HT-29 (cell line): ENCODE measurements around the gene USP28. TPM values are rescaled to one million over a fixed set of nuclear protein-coding genes. Genes with fewer than 3 reads are reported as not detected.
"Not testable (repeated sequence)": the region's sequence is repeated elsewhere in the genome, so short reads cannot be mapped to it uniquely, and the experiment has no call there.

ENCODE experiments used
- DNase-seq: peaks from one replicate; pipeline ENCODE4 v3.0.0-alpha.2; 2015; ENCODE audit warnings: low spot score
- total RNA-seq: library from RNA; depleted of rRNA; stranded (reverse); fragments of >200 nt; shearing (Covaris generic); gene quantifications from 2 replicates; pipeline ENCODE4 v1.2.3, GENCODE V29; 2014; rRNA removed

Gene USP28
- total RNA-seq = 27.5 and 33.9 TPM in 2 replicates

DNA sequence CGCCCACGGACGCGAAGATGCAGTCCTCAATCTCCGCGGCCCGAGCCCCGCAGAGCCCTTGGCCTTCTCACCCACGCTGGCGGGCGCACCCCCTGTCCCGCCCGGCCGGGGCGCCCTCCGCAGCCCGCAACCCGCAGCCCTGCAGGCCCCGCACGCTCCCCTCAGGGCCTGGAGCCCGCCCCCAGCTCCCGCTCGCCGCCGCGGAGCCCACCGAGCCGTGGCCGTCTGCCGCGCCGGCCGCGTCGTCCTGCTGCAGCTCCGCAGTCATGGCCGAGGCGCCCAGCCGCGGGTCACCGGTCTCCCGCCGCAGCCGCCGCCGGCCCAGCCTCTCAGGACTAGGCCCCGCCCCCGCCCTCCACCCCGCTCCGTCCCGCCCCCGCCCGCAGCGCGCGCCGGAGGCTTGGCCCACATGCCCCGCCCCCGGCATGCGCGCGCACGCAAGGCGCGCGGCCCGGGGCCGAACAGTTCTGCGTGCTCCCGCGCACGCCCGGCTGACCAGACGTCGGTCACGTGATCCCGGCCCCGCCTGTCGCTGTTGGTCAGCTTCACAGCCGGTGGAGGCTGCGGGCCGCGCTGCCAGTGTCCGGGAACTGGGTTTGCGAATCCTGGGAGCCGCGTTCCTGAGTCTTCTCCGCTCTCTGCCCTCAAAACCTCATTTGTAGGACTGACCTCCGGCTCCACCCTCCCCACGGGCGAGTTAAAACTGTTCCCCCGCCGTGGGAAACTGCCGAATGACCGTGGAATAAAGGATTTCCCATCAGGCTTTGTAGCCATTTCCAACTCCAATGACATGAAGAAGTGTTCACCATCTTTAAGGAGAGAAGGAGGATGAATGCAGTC is at the start of gene USP28:
TSS of gene USP28 (minus strand) at position 339 of the 840 bp plus-strand sequence. CDS start at position 268, 71 bp downstream.
- DNase-seq = peak; percentile 99

DNA sequence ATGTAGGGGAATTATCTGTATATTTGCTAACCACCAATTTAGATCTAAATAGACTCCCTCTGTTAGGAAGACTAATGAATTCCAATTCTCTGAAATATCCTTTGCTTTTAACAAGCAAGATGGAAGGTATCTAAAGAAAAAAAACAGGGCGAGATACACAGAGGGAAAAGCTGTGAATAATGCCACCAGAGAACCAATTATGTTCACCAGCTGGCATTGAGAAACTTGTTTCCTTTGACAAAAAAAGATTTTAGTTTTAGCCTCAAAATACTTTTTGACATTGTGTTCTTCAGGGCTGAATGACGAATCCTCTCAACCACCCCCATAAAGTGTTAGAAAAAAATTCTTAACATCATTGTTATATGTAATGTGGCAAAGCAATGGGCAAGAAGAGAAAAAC is 48.2 kb upstream of the USP28 start:
- no peak for DNase-seq

DNA sequence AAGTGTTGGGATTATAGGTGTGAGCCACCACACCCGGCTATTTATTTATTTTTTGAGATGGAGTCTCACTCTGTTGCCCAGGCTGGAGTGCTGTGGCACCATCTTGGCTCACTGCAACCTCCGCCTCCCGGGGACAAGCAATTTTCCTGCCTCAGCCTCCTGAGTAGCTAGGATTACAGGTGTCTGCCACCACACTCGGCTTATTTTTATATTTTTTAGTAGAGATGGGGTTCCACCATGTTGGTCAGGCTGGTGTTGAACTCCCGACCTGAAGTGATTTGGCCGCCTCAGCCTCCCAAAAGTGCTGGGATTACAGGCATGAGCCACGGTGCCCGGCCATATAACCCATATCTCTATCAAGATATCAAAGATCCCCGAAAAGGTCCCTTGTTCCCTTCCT is 36.1 kb upstream of the USP28 start:
- DNase-seq = not testable (repeated sequence)

GRCh38 chr11:113908098-113908497 is 32.7 kb upstream of the USP28 start:
- no peak for DNase-seq

DNA sequence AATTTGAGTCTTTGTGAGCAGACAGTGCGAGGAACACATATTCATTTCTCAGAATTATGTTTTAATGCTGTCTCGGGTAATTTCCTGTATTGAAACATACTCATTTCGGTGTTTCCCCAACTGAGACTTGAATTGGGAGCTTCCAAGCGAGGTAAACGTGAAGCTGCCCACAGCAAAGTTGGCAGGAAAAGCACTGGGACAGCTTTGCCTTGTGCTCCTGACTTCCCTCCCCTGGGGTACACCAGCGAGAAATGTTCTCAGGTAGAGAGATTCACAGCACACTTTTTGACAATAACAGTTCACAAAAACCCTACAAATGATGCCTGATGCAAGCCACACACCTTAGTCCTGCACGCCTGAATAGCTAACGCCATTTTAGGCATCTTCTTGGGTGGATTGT is 32.3 kb upstream of the USP28 start:
- DNase-seq = no peak

GRCh38 chr11:113907152-113907551 is 31.8 kb upstream of the USP28 start:
- DNase-seq = no peak

- DNase-seq = no peak
These were observed 31.1 kb upstream of the USP28 start for GRCh38 chr11:113906516-113906915.

GRCh38 chr11:113906038-113906437 is 30.7 kb upstream of the USP28 start:
- peak; percentile 84 for DNase-seq

DNA sequence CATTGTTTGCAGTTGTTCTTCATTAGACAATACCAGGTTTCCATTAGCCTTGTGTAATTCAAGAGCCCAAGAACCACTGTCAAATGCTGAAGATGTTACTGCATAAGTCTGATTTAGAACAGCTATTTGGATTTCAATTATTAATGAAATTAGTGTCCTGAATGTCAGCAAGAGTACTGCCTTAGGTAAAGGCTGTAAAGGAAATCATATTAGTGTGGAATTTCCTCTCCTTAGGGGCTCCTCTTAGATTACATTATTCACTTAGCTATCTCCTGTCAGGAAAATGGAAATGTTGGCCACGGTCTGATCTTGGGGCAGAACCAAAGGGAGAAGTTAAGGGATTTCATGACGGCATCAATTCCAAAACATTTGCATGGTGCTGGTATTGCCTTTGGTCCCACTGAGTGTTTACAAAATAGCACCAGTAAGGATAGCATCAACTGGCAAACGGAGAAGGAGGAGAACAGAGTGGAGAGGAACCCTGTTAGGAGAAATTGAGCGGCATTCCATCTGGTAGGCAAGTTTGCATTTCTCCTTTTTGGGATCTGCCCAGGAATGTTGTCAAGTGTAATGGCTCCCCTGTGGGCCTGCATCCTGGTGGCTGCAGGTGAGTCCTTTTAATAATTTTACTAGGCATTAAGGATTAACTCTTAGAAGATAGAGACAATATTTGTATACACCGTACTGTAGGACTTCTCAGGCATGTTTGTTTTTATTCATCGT is 29.2 kb upstream of the USP28 start, which contains the start of gene HTR3B:
TSS of gene HTR3B (plus strand) at position 418 of the 723 bp plus-strand sequence. CDS start at position 556, 138 bp downstream.
- DNase-seq = no peak

DNA sequence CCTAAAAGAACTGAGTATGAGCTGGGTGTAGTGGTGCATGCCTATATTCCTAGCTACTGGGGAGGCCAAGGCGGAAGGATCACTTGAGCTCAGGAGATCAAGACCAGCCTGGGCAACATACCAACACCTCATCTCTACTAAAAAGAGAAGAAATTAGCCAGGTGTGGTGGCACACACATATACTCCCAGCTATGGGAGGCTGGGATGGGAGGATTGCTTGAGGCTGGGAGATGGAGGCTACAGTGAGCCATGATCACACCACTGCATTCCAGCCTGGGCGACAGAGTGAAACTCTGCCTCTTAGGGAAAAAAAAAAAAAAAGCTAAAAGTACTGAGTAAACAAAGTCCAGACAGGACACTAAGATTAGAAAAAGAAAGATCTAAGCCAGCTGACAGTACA is 25.8 kb upstream of the USP28 start:
- no peak for DNase-seq

DNA sequence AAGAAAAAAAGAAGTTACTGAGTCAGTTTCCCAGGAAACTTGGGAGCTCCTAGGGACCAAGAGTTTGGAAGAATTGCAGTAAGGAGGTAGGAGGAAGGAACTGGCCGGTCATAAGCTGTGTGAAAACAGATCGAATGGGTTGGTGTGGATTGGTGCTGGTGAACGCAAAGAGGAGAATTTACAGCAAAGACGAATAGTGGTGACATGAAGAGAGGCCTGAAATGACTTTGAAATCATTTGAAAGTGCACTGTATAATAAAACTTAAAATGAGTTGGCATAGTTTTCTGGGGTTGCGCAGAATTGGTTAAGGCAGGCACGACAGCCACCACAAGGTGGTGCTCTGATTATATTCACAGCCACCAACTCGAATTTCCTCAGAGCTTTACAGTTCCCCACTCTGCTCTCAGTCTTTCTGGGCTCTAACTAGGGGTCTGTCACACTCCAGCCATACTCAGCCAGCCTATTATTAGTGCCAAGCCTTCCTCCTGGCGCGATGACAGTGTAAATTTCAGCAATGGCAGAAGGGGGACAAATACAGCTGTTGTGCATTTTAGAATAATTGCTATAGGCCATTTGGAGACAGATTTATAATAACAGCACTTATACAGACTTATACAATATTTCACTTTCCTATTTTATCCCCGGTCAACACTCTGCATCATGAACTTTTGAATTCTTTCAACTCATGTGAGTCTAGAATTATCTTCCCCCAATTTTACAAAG is 20.9 kb upstream of the USP28 start:
- peak; percentile 63 for DNase-seq

DNA sequence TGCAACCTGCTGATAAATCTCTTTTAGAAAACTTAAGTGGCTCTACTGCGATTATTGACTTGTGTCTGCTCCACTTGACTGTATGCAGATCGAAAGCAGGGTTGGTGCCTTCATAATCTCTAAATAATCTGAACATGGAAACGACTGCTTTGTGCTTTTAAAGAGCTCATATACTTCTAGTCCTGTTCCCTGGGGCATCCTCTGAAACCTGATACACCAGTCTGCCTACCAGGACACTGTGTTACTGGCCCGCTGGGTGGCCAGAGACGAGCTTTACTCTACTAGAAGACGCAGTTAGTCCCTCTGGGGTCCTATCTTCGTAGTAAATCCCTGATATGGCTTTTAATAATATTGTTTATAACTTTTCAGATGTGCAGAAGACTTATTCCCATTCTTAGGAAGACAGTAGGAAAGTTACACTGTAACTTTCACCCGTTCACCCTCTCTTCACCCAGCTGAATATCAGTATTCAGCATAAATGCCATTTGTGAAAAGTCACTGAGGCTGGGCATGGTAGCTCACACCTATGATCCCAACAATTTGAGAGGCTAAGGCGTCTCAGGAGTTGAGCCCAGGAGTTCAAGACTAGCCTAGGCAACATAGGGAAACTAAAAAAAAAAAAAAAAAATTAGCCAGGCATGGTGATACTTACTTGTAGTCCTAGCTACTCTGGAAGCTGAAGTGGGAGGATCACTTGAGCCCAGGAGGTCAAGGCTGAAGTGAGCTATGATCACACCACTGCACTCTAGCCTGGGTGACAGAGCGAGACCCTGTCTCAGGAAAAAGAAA is 20.2 kb upstream of the USP28 start:
- DNase-seq = no peak

DNA sequence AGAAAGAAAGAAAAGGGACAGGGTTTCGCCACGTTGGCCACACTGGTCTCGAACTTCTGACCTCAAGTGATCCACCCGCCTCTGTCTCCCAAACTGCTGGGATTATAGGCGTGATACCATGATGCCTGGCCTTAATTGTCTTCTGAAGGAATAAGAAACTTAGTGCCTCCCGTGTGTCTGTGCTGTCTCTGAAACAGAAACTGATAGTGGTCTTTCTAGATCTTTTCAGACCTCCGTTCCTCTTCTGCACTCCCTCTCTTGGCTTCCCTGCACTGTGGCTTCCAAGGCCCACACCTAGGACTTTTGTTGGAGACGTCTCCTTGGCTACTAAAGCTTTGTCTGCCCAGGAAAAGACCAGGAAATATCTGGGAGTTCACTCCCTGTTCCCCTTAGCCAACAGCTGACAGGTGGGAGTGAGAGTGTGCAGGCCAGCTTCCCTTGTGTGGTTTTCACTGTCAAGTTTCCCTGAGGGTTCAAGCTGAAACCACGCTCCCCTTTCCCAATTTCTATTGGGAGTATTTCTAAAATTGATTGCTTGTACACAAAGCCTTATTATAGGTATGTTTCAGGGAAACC is 19.1 kb upstream of the USP28 start:
- DNase-seq = no peak

GRCh38 chr11:113888848-113889247 is 13.5 kb upstream of the USP28 start:
- no peak for DNase-seq

- DNase-seq = no peak
These were observed 10.5 kb upstream of the USP28 start for GRCh38 chr11:113885897-113886296.

DNA sequence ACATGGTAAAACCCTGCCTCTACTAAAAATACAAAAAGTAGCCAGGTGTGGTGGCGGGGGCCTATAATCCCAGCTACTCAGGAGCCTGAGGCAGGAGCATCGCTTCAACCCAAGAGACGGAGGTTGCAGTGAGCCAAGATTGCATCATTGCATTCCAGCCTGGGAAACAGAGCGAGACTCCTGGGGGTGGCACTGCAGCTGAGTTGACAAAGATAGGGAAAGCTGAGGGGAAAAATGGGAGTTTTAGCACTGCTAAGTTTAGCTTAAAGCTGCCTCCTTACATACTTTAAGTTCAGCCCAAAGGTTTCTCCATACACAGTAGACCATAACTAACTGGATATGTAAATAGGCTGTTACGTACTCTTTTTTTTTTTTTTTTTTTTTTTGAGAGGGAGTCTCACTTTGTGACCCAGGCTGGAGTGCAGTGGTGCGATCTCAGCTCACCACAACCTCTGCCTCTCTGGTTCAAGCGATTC is 9.0 kb upstream of the USP28 start:
- no peak for DNase-seq

DNA sequence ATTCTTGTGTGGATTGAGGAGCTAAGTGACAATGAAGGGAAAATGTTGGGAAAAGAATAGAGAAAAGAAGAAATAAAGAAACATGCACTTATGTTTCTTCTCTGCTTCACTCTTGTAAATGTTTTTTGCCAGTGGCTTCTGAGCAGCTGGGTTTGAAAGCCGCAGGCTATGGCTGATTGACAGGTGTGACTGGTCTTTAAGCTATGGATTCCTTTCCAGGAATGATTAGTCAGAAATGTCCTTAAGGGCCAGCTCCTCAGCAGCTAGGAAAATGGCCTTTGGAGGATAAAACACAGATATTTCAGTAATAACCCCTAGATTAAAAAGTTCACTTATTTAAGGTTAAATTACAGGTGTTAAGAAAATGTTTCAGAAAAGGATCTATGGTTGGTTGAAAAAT is 6.5 kb upstream of the USP28 start:
- no peak for DNase-seq

DNA sequence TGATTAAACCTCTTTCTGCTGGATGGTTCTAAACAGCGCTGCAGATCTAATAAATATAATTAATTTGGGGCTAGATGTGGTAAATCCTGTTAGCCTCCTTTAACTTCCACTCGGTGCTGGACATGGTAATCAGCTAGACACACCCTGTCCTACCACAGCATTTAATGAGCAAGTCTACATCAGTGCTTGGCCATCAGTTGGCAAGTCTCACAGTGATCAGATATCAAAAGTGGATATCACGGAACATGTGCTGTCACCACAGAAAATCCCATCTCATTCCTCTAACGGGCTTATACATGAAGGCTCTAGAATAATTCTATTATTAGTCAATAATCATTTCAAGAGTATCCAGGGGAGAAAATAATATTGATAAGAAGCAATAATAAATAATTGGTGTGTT is 5.6 kb upstream of the USP28 start:
- DNase-seq = no peak

GRCh38 chr11:113879446-113879845 is 4.1 kb upstream of the USP28 start:
- DNase-seq = not testable (repeated sequence)

DNA sequence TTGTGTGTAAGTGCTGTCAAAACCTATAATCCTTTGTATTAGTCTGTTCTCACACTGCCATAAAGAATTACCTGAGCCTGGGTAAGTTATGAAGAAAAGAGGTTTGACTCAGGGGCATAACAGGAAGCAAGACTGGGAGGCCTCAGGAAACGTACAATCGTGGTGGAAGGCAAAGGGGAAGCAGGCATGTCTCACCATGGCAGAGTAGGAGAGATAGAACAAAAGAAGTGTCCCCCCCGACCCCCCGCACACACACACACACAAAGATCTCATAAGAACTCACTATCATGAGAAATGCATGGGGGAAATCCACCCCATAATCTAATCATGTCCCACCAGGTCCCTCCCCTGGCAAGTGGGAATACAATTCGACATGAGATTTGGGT is 2.3 kb upstream of the USP28 start:
- DNase-seq = no peak
